H1 (cell line): Measurements from ENCODE around the gene ACKR2. TPM values are rescaled to one million over a fixed set of nuclear protein-coding genes. Genes with fewer than 3 reads are reported as not detected.

ENCODE experiments used
- CHD1 ChIP-seq: IDR thresholded peaks from 2 replicates; pipeline ENCODE4 v1.6.1; 2012; ENCODE audit warnings: low read depth, low read length, improper control_type of control experiment
- CTBP2 ChIP-seq: IDR thresholded peaks from 2 replicates; pipeline ENCODE4 v1.7.0; 2011; ENCODE audit warnings: borderline replicate concordance, mild to moderate bottlenecking, moderate library complexity, mixed read lengths, low read length; ENCODE audit not compliant: insufficient read depth, insufficient read length
- EP300 ChIP-seq, 2 experiments: IDR thresholded peaks; 1 replicate in 1 of 2; 2 replicates in 1 of 2; pipeline ENCODE4 v1.6.1; 2011 to 2012; ENCODE audit warnings: low read depth in 2 of 2, low read length in 2 of 2, mild to moderate bottlenecking in 2 of 2, borderline replicate concordance in 1 of 2, inconsistent platforms in 1 of 2, moderate library complexity in 1 of 2
- RAD21 ChIP-seq, 2 experiments: IDR thresholded peaks in 1 of 2; conservative IDR thresholded peaks in 1 of 2; 2 replicates each; pipeline ENCODE4 v1.6.1; 2011; ENCODE audit warnings: low read depth in 2 of 2, low read length in 2 of 2, improper control_type of control experiment in 1 of 2, inconsistent platforms in 1 of 2, mild to moderate bottlenecking in 1 of 2, moderate library complexity in 1 of 2
- RFX5 ChIP-seq: IDR thresholded peaks from 2 replicates; pipeline ENCODE4 v1.6.1; 2011; ENCODE audit warnings: low read depth, low read length, improper control_type of control experiment, borderline replicate concordance
- RXRA ChIP-seq: IDR thresholded peaks from 2 replicates; pipeline ENCODE4 v1.6.1; 2011; ENCODE audit warnings: low read depth, mild to moderate bottlenecking, low read length, moderate library complexity; ENCODE audit not compliant: insufficient read depth
- TAF1 ChIP-seq: IDR thresholded peaks from 2 replicates; pipeline ENCODE4 v1.6.1; 2011; ENCODE audit warnings: mild to moderate bottlenecking, low read depth, low read length
- polyA plus RNA-seq, 7 experiments: library from polyadenylated mRNA; depleted of rRNA in 3 of 7; stranded (reverse) in 5 of 7; unstranded in 2 of 7; fragments of >200 nt in 5 of 7; fragments of 200-250 nt in 2 of 7; gene quantifications; 1 replicate in 5 of 7; 2 replicates in 1 of 7; 4 replicates in 1 of 7; pipeline versions ENCODE4 v1.2.1 to v1.2.3, GENCODE V29; 2011 to 2013; ENCODE audit warnings: missing spikeins in 2 of 7, mixed read lengths in 2 of 7
- total RNA-seq: library from RNA; stranded (reverse); fragmentation: NEBNext Ultra II Directional; extraction: Animal tissue kit (Norgen Biotek cat#: 25700); gene quantifications from 2 replicates; pipeline ENCODE4 v1.2.1, GENCODE V29; 2021
- TF ChIP-seq, protein P1 (sequence below): IDR thresholded peaks from 2 replicates; pipeline ENCODE4 v1.6.1; 2011; ENCODE audit warnings: low read depth, mild to moderate bottlenecking, low read length; ENCODE audit not compliant: insufficient read depth

Gene ACKR2
- total and polyA plus RNA-seq, 2 of the 8 experiments (the other 6 are each of a cell fraction or from before 2014, with no cell fraction given), result 0.09 to 0.12 TPM

DNA sequence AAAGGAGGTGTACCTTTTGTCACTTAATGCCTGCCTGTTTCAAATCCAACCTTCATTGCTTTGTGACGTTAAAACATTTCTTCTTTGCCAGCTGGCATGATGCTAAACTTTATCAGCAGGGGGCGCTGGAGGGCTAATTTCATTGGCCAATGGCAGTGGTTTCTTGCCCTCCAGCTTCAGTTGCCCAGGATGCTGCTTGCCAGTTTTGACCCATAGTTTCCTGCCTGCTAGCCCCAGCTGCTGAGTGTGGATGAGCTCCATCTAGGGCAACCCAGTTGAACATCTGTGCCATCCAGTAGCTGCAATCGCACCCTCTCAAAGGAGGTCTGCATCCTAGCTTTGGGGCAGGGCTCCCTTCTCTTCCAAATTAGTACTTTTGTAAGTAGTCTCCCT lies 22.1 kb downstream of the ACKR2 start (continued):
- TF ChIP-seq EP300 (IDR thresholded peaks at IDR 0.05; ENCODE audit: borderline replicate concordance in 1 of 2, low read depth in 2 of 2, low read length in 2 of 2), result no peak
- peak; percentile 43; the same call in 1 of the 2 replicates for TF ChIP-seq TAF1
- peak; percentile 76 to 81 for TF ChIP-seq RAD21 (IDR thresholded peaks at IDR 0.05 in 1 of 2, conservative IDR thresholded peaks at IDR 0.05 in 1 of 2; ENCODE audit: low read depth in 2 of 2, low read length in 2 of 2)
- TF ChIP-seq CHD1, result no peak
- no peak for TF ChIP-seq RXRA
- TF ChIP-seq, protein P1, sequence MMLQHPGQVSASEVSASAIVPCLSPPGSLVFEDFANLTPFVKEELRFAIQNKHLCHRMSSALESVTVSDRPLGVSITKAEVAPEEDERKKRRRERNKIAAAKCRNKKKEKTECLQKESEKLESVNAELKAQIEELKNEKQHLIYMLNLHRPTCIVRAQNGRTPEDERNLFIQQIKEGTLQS, result no peak
- no peak for TF ChIP-seq CTBP2
- no peak for TF ChIP-seq RFX5
